Peyer's patch (tissue), 4 donors: Measurements from ENCODE around the gene LCN9. TPM values are rescaled to one million over a fixed set of nuclear protein-coding genes. Genes with fewer than 3 reads are reported as not detected.
A peak's percentile ranks its signal among the peaks of the same experiment; 100 is the strongest.
"Not testable (repeated sequence)": the region's sequence is repeated elsewhere in the genome, so short reads cannot be mapped to it uniquely, and the experiment has no call there.

Experiments
- DNase-seq, 3 donors: peaks; one replicate each; pipeline ENCODE4 v3.0.0-alpha.2; 2017 to 2019
- H3K27ac ChIP-seq, 4 donors: fragments of 200-600 bp; sonication (generic); one replicate each; pipeline ENCODE4 v1.5.1; 2016 to 2019
- H3K27me3 ChIP-seq, 2 donors: fragments of 200-600 bp; sonication (generic); one replicate each; pipeline ENCODE4 v1.5.1; 2019
- H3K36me3 ChIP-seq, 3 donors: fragments of 200-600 bp; sonication (generic); one replicate each; pipeline ENCODE4 v1.5.1; 2016 to 2019
- H3K4me1 ChIP-seq, 4 donors: fragments of 200-600 bp; sonication (generic); one replicate each; pipeline ENCODE4 v1.5.1; 2016 to 2019
- H3K4me3 ChIP-seq, 4 donors: fragments of 200-600 bp; sonication (generic); 1 replicate in 3 of 4; 2 replicates in 1 of 4; pipeline ENCODE4 v1.5.1; 2016 to 2019; ENCODE audit warnings: mild to moderate bottlenecking in 1 of 4
- H3K9me3 ChIP-seq, 4 donors: fragments of 200-600 bp; sonication (generic); one replicate each; pipeline ENCODE4 v1.5.1; 2016 to 2019; ENCODE audit warnings: mild to moderate bottlenecking in 1 of 4
- POLR2A ChIP-seq, 2 donors: fragments of 450-650 bp; IDR thresholded peaks; one replicate each; pipeline ENCODE4 v1.5.1; 2017; ENCODE audit warnings: antibody characterized with exemption in 2 of 2, mild to moderate bottlenecking in 2 of 2, moderate library complexity in 2 of 2
- total RNA-seq, 4 donors: library from RNA; depleted of rRNA; stranded (reverse); fragments of >200 nt; gene quantifications; one replicate each; pipeline ENCODE4 v1.1.0, GENCODE V29; 2016
- TF ChIP-seq, protein P1 (sequence below), 6 experiments: fragments of 450-650 bp in 4 of 6; fragments of 200-600 bp in 2 of 6; sonication (generic) in 1 of 6; IDR thresholded peaks; one replicate each; pipeline ENCODE4 v1.5.1; 2017 to 2019; ENCODE audit warnings: antibody characterized with exemption in 6 of 6, mild to moderate bottlenecking in 3 of 6, moderate library complexity in 1 of 6

LCN9 gene
- total RNA-seq, 4 donors from 2014 or later = not detected

DNA sequence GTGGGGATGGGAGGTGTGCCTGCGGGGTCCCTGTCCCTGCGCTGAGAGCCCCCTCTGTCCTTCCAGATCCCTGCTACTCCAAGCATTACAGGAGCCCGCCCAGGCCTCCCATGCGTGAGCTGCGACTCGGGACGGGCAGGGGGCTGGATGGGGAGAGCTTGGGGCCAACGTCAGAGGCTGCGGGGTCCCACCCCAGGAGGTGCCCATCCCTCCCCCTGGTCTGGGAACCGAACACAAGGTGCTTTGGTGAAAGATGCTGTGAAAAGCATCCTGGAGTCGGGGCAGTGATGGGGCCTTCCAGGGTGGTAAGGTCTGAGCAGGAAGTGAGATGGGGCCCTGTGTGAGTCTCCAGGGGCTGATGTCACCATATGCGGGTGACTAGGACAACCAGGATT is 2.7 kb downstream of the LCN9 start:
- Histone ChIP-seq H3K9me3 (no peaks in the 10 kb centered on the region), H3K27ac (no peak overlapping the region), H3K4me1 (no peaks in the 10 kb centered on the region), H3K36me3 (no peaks in the 10 kb centered on the region), H3K4me3 (no peak overlapping the region), H3K27me3 (no peaks in the 10 kb centered on the region)
- TF ChIP-seq, protein P1, sequence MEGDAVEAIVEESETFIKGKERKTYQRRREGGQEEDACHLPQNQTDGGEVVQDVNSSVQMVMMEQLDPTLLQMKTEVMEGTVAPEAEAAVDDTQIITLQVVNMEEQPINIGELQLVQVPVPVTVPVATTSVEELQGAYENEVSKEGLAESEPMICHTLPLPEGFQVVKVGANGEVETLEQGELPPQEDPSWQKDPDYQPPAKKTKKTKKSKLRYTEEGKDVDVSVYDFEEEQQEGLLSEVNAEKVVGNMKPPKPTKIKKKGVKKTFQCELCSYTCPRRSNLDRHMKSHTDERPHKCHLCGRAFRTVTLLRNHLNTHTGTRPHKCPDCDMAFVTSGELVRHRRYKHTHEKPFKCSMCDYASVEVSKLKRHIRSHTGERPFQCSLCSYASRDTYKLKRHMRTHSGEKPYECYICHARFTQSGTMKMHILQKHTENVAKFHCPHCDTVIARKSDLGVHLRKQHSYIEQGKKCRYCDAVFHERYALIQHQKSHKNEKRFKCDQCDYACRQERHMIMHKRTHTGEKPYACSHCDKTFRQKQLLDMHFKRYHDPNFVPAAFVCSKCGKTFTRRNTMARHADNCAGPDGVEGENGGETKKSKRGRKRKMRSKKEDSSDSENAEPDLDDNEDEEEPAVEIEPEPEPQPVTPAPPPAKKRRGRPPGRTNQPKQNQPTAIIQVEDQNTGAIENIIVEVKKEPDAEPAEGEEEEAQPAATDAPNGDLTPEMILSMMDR (IDR thresholded peaks at IDR 0.05) = no peak
- TF ChIP-seq POLR2A (IDR thresholded peaks at IDR 0.05) = no peak
- peak in 2 of 3 donors; percentile 10 to 15 for DNase-seq

DNA sequence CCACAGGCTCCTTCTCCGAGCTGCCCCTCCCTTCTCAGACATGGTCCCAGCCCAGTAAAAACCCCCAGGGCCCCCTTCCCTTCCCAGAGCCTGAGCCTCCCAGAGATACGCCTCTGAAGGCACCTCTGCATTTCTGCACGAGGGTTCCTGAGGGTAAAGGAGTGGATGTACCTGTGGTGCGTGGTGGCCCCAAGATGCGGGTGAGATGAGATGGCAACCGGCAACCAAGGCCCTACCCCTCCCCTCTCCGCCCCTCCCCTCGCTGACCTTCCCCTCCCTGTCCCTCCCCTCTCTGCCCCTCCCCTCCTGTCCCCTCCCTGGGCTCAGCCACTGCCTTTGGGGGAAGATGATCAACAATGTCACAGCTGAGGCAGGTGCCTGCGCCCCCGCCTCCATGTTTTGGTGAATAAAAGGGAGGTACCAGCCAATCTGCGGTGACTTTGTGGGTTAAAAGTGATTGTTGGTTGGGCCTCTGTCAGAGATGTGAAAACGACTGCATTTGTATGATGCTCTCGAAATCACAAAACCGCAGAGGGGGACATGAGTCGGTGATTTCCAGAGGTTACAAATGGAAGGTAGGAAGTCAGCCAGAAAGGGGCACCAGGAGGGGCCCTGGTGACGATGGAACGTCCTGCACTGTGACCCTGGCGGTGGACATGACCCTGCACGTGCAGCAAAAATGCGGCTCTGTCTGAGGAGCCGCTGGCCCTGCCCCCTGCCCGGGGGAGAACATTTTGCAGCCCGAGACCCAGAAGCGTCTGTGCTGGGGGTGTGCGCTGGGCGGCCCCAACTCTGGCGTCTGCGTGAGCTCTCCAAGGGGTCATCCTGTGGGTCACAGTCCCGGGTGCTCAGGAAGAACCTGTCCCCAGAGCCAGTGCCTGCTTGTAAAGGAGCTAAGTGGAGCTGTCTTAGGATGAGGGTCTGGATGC is 3.7 kb downstream of the LCN9 start:
- H3K36me3 ChIP-seq = no peaks in the 10 kb centered on the region
- no peak for TF ChIP-seq POLR2A (IDR thresholded peaks at IDR 0.05)
- TF ChIP-seq, protein P1 (IDR thresholded peaks at IDR 0.05) = no peak
- DNase-seq = peak in 2 of 3 donors; percentile 22 to 33

DNA sequence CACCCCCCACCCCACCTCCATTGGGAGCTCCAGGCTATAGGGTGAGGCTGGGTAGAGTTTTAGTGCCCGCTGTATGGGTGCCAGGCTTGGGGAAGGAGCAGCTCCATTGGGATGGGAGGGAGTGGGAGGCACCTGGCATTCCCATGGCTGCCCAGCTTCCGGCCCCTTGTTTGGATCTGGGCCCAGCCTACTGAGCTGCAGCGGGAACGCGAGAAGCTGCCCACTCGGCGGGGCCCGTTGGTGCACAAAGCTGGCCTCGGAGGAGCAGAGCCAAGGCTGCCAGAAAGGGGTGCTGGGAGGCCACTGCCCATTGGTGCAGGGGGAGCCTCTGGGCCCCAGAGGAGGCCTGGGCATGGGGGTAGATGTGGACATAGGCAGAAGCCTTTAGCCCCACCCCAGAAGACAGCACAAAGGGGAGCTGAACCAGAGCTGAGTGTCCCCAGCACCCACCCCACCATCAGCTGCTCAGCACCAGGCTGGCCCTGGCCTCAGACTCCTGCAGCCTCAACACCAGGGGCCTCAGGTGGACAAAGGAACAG is 4.4 kb downstream of the LCN9 start:
- H3K4me3 ChIP-seq = no peak overlapping the region
- no peak for TF ChIP-seq POLR2A (IDR thresholded peaks at IDR 0.05)
- TF ChIP-seq, protein P1 (IDR thresholded peaks at IDR 0.05) = no peak
- peak in 2 of 3 donors; percentile 30 to 32 for DNase-seq
- no peaks in the 10 kb centered on the region for H3K9me3 ChIP-seq
- no peaks in the 10 kb centered on the region for H3K27me3 ChIP-seq
- H3K36me3 ChIP-seq = no peaks in the 10 kb centered on the region
- no peaks in the 10 kb centered on the region for H3K4me1 ChIP-seq
- no peak overlapping the region for H3K27ac ChIP-seq

More for the DNA sequence above, 3.7 kb downstream of the LCN9 start:
- H3K27me3 ChIP-seq = no peaks in the 10 kb centered on the region
- H3K9me3 ChIP-seq = no peaks in the 10 kb centered on the region
- no peak overlapping the region for H3K4me3 ChIP-seq
- no peaks in the 10 kb centered on the region for H3K4me1 ChIP-seq
- H3K27ac ChIP-seq = no peak overlapping the region

DNA sequence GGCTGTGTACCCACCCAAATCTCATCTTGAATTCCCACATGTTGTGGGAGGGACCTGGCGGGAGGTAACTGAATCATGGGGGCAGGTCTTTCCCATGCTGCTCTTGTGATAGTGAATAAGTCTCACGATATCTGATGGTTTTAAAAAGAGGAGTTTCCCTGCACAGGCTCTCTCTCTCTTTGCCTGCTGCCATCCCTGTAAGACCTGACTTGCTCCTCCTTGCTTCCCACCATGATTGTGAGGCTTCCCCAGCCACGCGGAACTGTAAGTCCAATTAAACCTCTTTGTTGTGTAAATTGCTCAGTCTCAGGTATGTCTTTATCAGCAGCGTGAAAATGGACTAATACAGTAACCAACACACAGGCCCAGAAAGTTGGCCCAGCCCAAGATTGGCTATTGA is 5.9 kb downstream of the LCN9 start:
- H3K4me3 ChIP-seq, H3K27ac ChIP-seq, H3K27me3 ChIP-seq, H3K4me1 ChIP-seq, H3K36me3 ChIP-seq, H3K9me3 ChIP-seq, DNase-seq: not testable (repeated sequence)

DNA sequence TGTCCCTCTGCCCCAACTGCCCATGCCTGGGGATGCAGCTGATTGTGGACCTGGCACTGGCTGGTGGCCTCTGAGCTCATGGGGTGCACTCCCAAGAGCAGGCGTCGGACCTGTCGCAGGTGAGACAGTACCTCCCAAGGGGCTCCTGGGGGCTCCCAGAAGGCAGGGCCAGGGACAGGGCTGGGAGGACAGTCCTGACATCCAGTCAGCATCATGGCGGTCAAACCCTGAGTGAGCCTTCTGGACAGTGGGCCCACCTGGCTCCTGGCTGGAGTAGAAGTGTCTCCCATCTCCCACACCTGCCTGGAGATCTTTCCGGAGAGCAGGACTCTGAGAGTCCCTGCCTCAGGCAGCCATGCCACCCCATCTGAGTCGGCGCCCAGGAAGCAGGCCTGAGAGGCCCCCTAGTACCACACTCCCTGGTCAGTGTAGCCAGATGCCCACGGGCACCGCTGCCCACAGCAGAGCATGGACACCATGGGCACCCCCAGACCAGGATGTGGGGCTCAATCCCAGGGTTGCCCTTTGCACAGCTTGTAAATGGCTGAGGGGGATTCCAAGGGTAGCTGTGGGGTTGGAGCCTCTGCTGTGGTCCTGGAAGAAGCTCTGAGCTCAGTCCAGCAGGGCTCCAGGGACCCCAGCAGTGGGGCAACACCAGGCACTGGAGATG is 6.6 kb downstream of the LCN9 start:
- Histone ChIP-seq H3K27ac (no peak overlapping the region), H3K36me3 (no peaks in the 10 kb centered on the region), H3K4me3 (no peak overlapping the region), H3K4me1 (no peaks in the 10 kb centered on the region), H3K27me3 (no peaks in the 10 kb centered on the region), H3K9me3 (no peaks in the 10 kb centered on the region)
- peak in 2 of 3 donors; percentile 27 to 35 for DNase-seq
- TF ChIP-seq, protein P1 (IDR thresholded peaks at IDR 0.05) = no peak
